ENCODE results near the gene ARIH1.
"Not testable (repeated sequence)": the region's sequence is repeated elsewhere in the genome, so short reads cannot be mapped to it uniquely, and the experiment has no call there.

ARIH1 gene, protein sequence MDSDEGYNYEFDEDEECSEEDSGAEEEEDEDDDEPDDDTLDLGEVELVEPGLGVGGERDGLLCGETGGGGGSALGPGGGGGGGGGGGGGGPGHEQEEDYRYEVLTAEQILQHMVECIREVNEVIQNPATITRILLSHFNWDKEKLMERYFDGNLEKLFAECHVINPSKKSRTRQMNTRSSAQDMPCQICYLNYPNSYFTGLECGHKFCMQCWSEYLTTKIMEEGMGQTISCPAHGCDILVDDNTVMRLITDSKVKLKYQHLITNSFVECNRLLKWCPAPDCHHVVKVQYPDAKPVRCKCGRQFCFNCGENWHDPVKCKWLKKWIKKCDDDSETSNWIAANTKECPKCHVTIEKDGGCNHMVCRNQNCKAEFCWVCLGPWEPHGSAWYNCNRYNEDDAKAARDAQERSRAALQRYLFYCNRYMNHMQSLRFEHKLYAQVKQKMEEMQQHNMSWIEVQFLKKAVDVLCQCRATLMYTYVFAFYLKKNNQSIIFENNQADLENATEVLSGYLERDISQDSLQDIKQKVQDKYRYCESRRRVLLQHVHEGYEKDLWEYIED

DNA sequence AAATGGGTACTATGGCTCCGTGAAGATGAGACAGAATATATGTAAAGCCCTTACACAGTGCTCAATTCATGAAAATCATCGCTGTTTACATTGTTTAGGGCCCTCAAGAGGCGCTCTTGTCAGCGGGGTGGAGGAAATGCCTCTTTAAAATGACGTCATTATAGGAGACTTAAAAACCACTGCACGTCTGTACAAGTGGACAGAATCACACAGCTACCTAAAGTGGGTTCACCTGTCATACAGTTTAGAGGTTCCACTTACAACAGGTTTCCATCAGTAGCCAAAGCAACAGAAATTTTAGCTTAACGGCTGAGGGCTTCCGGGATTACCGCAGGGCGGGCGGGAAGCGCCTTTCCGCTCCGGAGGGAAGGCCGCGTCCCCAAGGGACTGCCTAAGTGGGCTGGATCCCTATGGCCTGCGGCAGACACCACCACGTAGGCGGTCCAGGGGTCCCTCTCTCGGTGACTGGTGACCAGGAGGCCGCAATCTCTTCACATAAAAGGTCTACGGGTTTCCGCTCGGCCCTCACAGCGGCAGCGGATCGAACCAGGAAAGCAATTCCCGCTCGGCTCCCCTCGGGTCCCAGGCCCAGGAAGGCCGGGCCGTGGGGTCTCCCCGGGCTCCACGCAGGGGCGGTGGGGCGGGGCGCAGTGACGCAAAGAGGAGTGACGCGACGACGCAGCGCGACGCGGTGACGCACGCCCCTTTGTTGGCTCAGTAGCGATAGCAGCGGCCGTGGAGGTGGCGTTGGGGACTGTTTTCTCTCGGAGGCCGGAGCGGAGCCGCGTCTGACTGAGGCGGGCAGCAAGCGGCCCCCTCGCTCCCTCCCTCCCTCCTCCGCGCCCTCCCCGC is at the start of gene ARIH1:
TSS of gene ARIH1 (plus strand) at position 717 of the 852 bp plus-strand sequence. CDS start 310 bp downstream, outside the sequence.
- DNase-seq, result peak; percentile 89 to 94 (median 90)

DNA sequence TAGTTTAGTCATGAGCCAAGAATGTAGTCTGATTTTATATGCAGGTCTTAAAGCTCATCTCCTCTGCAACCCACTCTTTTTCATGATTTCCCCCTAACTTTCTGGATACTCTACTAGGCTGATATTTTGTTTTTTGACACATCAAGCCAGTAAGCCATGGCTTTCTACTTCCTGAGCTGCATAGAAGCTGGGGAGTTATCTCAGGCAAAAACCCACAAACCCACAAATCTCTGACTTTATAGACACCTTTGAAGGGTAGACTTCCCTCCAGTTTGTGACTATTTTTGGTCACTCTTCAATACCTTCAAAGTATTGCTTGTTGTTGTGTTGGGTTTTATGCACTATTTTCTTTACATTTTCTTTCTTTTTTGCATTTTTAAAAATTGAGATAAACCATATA is 47.4 kb upstream of the ARIH1 start:
- DNase-seq, result no peak

DNA sequence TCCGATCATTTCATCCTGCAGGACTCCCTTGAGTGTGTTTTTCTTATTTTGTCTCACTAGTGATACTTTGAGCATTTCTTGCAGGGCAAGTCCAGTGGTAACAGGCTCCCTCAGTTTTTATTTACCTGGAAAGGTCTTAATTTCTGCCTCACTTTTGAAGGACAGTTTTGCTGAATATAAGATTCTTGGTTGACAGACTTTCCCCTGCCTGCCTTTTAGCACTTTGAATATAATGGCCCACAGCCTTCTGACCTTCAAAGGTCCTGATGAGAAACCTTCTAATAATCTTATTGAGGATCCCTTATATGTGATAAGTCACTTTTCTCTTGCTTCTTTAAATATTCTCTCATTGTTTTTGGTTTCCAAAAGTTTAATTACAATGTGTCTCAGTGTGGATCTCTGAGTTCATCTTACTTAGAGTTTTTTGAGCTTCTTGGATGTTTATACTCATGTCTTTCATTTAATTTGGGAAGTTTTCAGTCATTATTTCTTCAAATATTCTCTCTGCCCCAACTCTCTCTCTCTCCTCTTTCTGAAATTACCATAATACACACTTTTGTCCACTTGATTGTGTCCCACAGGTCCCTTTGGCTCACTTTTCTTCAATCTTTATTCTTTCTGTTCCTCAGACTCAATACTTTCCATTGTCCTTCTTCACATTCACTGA is 36.3 kb upstream of the ARIH1 start:
- DNase-seq, result no peak

DNA sequence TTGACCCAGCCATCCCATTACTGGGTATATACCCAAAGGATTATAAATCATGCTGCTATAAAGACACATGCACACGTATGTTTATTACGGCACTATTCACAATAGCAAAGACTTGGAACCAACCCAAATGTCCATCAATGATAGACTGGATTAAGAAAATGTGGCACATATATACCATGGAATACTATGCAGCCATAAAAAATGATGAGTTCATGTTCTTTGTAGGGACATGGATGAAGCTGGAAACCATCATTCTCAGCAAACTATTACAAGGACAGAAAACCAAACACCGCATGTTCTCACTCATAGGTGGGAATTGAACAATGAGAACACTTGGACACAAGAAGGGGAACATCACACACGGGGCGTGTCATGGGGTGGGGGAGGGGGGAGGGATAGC is 31.3 kb upstream of the ARIH1 start:
- not testable (repeated sequence) for DNase-seq

DNA sequence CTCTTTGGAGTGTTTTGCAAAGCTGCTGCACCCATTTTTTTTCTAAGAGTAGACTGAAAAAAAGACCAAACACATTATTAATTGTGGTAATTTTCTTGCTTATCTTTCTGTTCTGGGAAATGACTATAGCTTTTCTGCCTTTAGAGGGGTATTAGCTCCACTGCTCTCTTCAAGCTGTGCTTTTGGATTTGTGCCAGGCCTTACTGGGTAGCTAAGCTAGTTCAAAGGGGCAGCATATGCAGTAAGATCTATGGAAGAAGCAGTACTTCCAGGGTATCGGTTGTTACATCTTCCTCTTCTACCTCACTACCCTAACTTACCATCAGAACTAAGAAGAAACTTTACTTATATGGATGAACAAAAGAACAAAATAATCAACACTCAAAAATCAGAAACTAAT is 28.7 kb upstream of the ARIH1 start:
- no peak for DNase-seq

DNA sequence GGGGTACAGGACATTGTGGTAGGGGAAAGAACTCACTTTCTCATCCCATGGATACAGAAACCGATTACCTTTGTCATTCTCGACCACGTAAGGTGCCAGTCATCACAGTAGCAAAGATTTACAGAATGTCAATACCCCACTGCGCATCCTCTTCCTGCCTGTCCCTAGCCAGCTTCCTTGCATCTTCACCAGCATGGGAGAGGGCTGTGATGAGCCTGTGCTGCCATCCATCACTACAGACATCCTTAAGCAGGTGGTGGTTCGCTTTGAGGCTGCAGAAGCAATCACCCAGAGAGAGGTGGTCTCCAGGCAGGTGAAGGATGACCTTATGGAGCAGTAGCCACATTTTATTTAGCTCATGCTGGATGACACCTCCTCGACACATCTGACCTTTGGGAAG is 23.3 kb upstream of the ARIH1 start:
- DNase-seq, result no peak

DNA sequence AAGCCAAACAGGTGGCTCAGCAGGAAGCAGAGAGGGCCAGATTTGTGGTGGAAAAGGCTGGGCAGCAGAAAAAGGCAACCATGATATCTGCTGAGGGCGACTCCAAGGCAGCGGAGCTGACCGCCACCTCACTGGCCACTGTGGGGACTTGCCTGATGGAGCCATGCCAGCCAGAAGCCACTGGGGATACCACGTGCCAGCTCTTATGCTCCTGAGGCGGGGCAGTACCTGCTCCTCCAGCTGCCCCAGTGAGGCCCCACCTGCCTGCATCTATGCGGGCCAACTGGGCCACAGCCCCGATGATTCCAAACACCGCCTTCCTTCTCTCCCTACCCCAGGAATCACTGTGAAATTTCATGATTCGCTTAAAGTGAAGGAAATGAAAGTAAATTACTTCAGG is 22.9 kb upstream of the ARIH1 start:
- no peak for DNase-seq

DNA sequence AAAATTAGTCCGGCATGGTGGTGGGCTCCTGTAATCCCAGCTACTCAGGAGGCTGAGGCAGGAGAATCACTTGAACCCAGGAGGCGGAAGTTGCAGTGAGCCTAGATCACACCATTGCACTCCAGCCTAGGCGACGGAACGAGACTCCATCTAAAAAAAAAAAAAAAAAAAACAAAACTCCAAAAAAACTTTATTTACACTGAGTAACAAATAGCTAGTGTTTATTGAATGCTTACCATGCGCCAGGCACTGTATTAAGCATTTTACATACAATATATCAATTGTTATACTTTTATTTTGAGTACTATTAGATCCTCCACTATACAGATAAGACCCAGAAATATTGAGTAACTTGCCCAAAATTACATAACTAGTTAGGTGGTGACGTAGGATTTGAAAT is 17.4 kb upstream of the ARIH1 start:
- no peak for DNase-seq

DNA sequence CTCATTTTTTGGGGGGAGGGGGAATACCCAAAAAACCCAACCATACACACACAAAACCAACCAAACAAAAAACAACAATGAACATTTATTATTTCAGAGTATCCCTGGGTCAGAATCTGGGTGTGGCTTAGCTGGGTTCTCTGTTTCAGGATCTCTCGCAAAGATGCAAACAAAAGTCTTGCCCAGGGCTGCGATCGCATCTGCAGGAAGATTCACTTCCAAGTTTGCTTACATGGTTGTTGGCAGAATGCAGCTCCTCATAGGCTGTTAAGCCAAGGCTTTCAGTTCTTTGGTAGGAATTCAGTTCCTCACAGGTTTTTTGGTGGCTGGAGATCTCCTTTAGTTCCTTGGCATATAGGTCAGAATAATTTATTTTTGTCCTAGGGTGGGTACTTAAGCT is 13.7 kb upstream of the ARIH1 start:
- DNase-seq, result no peak

DNA sequence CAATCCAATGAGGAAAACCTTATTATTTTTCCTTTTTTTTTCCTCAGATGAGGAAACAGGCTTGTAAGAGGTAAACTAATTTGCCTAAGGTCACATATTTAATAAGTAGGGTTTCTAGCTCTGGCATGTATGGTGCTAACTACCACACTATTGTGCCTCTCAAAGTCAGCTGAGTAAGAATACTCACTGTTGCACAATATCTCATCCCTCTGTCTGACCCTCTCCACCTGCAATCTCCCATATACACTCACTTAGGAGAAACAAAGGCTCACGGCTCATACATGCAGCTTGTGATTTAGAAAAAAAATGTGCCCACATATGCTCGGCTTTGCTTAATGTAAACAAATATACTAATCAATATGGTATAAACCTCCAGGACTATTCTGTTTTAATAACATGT is 10.4 kb upstream of the ARIH1 start:
- DNase-seq, result no peak

DNA sequence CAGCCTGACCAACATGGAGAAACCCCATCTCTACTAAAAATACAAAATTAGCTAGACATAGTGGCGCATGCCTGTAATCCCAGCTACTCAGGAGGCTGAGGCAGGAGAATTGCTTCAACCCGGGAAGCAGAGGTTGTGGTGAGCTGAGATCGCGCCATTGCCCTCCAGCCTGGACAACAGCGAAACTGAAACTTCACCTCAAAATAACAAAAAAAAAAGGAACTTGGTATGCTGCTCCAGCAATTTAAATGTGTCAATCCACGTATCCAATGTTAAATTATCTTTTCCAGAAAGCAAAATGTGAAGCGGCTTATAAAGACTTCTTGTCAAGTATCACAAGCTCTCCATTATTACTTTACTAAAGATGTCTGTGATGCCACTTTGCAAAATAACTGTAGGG is 9.9 kb upstream of the ARIH1 start:
- no peak for DNase-seq

DNA sequence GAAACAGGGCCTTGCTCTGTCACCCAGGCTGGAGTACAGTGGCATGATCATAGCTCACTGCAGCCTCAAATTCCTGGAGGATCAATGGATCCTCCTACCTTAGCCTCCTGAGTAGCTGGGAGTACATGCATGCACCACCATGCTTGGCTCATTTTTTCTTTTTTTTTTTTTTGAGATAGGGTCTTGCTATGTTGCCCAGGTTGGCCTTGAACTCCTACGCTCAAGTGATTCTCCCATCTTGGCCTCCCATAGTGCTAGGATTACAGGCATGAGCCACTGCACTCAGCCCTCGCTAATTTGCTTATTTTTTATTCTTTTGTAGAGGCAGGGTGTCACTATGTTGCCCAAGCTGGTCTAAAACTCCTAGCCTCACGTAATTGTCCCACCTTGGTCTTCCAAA is 6.0 kb upstream of the ARIH1 start:
- no peak for DNase-seq

DNA sequence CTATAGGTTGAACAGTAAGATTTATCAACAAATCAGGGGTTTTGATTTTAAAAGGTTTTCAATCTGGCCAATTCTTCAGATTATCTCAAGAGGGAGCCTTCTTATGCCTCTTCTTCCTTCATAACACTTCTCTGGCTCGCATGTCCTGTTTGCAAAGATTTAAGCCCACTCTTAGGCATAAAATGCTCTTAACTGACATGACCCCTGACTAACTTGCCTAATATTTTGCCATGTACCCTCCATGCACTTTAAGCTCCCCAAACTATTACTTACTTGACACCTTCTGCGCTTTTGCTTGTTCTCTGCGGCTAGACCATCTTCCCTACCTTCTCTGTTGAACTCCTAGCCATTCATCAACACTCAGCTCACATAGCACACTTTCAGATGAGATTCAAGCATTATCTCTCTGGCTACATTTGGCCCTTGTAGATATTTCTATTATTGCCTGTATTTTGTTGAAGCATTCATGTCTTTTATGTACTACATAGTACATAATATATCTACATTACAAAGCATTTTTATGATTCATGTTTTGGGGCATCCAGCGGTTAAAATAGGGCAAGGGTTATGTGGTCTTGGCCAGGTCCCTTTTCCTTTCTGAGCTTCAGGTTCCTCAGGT is 1.0 kb upstream of the ARIH1 start:
- no peak for DNase-seq

DNA sequence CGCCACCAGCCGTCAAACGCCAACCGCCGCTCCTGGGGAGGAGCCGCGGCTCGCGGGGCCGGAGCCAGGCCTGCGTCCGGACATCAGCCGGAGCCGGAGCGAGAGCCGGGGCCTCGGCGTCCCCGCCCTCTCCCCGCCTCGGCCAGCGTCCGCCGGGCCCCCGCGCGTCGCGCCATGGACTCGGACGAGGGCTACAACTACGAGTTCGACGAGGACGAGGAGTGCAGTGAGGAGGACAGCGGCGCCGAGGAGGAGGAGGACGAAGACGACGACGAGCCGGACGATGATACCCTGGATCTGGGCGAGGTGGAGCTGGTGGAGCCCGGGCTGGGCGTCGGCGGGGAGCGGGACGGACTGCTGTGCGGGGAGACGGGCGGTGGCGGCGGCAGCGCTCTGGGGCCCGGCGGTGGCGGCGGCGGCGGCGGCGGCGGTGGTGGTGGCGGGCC is 359 bp downstream of the ARIH1 start:
- peak in 1 of 4 experiments; percentile 47 for DNase-seq

DNA sequence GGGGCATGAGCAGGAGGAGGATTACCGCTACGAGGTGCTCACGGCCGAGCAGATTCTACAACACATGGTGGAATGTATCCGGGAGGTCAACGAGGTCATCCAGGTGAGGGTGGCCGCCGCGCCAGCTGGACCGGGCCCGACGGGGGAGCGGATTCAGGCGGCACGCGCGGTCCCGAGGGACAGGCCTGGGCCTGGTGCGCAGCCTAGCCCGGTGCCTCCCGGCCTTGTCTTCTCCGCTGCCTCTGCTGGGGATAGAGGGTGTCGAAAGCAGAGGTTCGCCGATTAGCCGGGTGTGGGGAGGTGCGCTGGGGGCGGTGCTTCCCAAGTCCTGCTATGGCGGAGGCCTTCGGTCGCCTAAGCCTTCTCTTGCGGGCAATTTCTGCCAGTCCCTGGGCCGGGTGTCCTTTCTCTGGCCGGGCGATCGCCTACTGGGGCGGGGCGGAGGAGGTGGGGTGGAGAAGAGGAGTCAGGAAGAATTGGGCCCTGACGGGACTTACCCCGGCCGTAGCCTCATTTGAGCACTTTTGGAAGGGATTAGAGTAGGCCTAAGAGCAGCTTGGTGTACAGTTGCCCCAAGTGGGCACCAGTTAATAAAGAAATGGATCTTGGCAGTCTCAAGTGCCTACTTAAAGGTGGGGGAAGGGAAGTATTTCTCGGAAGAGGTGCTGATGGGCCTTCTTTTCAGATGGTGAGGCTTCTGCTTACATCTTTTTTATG is 940 bp downstream of the ARIH1 start:
- peak; percentile 50 to 70 (median 60) for DNase-seq

DNA sequence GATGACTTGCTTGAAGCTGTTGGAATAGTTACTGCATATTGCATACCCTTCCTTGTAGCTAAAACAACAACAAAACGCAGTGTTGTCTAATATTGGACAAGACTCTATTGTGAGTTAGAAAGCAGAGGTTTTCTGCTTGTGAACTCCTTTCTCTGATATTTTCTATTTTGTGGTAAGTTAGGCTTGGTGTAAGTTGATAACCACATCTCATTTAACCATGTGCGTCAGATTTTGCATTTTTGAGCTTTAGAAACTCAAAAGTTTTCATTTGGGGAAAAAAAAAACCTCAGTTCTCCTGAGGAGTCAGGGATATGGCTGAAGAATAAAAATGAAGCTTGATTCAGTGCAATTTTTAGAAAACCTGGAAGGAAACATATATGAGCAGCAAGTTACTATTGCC is 1.5 kb downstream of the ARIH1 start:
- no peak for DNase-seq

DNA sequence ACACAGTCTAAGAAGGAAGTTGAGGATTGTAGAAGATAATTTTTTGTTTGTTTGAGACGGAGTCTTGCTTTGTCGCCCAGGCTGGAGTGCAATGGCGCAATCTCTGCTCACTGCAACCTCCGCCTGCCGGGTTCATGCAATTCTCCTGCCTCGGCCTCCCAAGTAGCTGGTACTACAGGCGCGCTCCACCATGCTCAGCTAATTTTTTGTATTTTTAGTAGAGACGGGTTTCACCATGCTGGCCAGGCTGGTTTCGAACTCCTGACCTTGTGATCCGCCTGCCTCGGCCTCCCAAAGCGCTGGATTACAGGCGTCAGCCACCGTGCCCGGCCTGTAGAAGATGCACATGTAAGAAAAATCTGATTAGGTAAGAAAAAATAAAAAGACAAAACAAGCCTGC is 2.2 kb downstream of the ARIH1 start:
- not testable (repeated sequence) for DNase-seq

DNA sequence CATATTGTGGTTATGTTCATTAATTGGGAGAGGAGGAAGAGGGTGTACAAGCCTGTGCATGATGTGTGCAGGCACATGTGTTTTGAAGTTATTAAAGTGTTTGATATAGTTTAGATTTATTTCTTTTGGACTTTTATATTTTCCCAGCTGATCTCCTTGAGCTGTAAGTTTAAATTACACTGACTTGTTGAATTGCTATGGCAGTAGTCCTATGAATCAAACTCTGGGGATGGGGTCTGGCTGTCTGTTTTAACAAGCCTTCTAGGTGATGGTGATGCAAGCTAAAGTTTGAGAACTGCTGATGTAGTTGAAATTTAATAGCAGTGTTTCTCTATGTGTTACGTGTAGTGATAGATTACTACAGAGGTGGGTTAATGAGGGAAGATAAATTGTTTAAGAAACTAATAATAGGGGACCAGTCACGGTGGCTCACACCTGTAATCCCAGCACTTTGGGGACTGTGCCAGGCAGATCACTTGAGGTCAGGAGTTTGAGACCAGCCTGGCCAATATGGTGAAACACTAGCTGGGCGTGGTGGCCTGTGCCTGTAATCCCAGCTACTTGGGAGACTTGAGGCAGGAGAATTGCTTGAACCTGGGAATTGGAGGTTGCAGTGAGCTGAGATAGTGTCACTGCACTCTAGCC is 7.0 kb downstream of the ARIH1 start:
- no peak for DNase-seq

DNA sequence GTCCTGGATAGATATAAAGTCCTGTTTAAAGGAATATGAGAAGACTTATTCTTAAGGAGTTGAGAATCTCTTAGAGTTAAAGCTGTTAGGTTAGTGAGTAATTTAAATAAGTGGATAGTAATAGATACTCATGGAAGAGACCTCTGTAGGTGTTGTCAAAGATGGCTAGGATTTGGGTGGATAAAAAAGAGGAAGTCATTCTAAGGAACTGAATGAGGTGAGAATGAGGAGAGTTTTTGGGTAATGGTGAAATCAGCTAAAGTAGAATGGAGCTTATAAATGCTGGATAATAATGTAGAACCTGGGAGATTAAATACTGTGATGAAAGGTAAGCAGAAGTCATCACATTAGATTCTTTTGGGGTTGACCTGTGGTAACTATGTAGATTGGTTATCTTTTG is 8.1 kb downstream of the ARIH1 start:
- no peak for DNase-seq

DNA sequence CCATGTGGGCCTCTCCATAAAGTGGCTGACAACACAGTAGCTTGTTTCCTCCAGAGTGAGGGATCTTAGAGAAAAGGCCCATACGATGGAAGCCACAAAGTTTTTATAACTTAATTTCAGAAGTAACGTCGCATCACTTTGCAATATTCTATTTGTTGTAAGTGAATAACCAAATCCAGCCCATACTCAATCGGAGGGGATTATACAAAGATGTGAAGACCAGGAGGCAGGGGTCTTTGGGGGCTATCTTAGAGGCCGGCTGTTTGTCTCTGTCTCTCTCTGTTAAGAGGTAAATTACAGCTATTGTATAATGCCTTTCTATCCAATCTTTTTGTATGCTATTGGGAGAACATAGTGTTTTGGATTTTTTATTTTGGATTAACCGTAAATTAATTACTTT is 9.1 kb downstream of the ARIH1 start:
- no peak for DNase-seq

DNA sequence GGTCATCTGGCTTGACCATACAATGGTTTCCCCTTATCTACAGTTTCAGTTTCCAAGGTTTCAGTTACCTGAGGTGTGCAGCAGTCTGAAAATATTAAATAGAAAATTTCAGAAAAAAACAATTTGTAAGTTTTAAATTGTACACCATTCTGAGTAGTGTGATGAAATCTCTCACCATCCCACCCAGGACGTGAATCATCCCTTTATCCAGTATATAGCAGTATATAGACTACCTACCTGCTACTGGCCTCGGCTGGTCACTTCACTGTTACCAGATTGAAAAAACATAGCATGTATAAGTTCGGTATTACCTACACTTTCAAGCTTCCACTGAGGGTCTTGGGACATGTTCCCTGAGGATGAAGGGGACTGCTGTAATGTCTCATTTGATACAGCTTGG is 12.0 kb downstream of the ARIH1 start:
- no peak for DNase-seq
